ENCODE measurements around the gene COL18A1. TPM values are rescaled to one million over a fixed set of nuclear protein-coding genes. Genes with fewer than 3 reads are reported as not detected.

Gene COL18A1
- total and polyA plus RNA-seq, 9 of the 15 experiments (the other 6 are each of a cell fraction or from before 2014, with no cell fraction given), result 0.14 to 16.4 (median 2.0) TPM

DNA sequence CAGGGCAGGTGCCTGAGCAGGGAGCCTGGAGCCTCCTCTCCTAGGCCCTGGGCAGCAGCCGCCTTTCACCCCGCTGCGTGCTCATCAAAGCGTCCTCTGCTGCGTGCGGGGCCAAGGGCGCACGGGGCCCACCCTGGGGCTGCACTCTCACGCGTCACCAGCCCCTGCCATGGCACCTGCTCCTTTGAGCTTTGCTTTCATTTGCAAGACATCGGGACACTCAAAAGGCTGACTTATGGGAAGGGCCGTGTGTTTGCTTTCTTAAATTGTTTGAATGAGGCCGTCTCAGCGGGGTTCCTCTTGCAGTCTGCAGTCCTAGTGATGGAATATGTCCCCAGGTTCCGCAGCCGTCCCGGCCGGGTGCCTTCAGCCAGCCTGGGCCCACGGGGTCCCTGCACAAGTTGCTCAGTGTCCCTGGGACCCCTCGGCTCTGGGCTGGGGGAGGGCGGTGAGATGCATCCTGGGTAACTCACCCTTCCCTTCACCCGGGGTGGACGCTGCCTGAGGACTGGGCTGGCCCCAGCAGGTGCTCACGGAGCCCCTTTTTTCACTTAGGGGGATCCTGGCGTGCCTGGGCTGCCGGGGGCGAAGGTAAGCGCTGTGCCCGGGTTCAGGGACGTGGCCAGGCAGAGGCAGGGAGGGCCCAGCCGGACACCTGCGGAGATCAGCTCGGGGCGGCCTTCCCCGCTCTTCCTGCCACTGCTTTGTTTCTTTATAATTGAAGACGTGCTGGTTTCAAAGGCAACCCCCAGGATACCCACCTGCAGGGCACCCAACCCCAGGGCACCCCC is 84.2 kb downstream of the COL18A1 start:
- intact Hi-C loops (cut with micrococcal nuclease), result no loop called here

DNA sequence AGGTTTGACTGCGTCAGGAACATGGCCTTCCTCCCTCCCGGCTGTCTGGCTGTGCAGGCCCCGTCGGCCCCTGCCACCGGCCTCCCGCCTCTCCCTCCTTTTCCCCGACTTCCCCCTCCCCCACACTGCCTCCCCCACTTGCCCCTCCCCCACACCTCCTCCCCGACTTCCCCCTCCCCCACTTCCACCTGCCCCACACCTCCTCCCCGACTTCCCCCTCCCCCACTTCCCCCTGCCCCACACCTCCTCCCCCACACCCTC is 84.7 kb downstream of the COL18A1 start:
- FAIRE-seq, result no peak
- intact Hi-C loops (cut with micrococcal nuclease), result no loop called here

More for the DNA sequence above, 84.2 kb downstream of the COL18A1 start:
- Histone ChIP-seq H3K4me3 (no peak overlapping the region), H3K4me2 (ENCODE audit: insufficient read depth, low read length) (no peak overlapping the region), H3K27ac (ENCODE audit: extremely low read depth, low read depth, low read length) (no peak overlapping the region), H3K9ac (ENCODE audit: insufficient read depth in 1 of 2, low read depth in 2 of 2, low read length in 2 of 2) (no peak overlapping the region), H3K9me1 (ENCODE audit: control insufficient read depth, insufficient read depth, low read length) (no peaks in the 10 kb centered on the region), H2AFZ (ENCODE audit: low read depth, low read length) (no peak overlapping the region), H3K79me2 (ENCODE audit: control insufficient read depth, insufficient read depth, low read length) (no peaks in the 10 kb centered on the region), H3K27me3 (ENCODE audit: control insufficient read depth in 2 of 2, insufficient read depth in 2 of 2, low read length in 2 of 2) (no peaks in the 10 kb centered on the region), H3K36me3 (ENCODE audit: control insufficient read depth, insufficient read depth, low read length) (peaks cover 1% of the 10 kb centered on the region; the same call in 1 of the 3 replicates), H3K9me3 (replicated peaks; ENCODE audit: control insufficient read depth, insufficient read depth, low read depth, low read length) (no peaks in the 10 kb centered on the region; the same call in 1 of the 2 replicates), H4K20me1 (replicated peaks; ENCODE audit: control insufficient read depth, insufficient read depth, low read length) (no peaks in the 10 kb centered on the region; the same call in 1 of the 2 replicates), H3K4me1 (replicated peaks in 1 of 2; ENCODE audit: control insufficient read depth in 2 of 2, insufficient read depth in 2 of 2, low read length in 2 of 2) (peaks cover 0 to 68% of the 10 kb centered on the region in 2 experiments; a peak in 2 of 5 replicates)
- POLR2A ChIA-PET, result no interaction called here
- no peak for ATAC-seq
- CTCF ChIA-PET (ENCODE audit: low intra/inter-chr PET ratio), result no interaction called here
- 56% methylated on average over 33 of the region's 36 CpGs for WGBS (ENCODE audit: insufficient coverage, low coverage, missing lambda C conversion rate)
- BruUV-seq (replicated peaks), result no TSS peak
- TF ChIP-seq ZNF445 (CRISPR knock-in tag; IDR thresholded peaks at IDR 0.05; ENCODE audit: low read depth) (no peak), POLR2G (IDR thresholded peaks at IDR 0.05; ENCODE audit: low read depth, low read length) (peak; percentile 44; the same call in 1 of the 2 replicates)
- in situ Hi-C loops (cut with MboI), result no loop called here
- no peak for DNase-seq (ENCODE audit: extremely low read depth in 1 of 4, low spot score in 3 of 4)
- no peak for FAIRE-seq

More for the DNA sequence above, 84.7 kb downstream of the COL18A1 start:
- no peak overlapping the region for H2AFZ ChIP-seq (ENCODE audit: low read depth, low read length)
- H3K79me2 ChIP-seq (ENCODE audit: control insufficient read depth, insufficient read depth, low read length), result no peaks in the 10 kb centered on the region
- DNase-seq (ENCODE audit: extremely low read depth in 1 of 4, low spot score in 3 of 4), result peak in 1 of 4 experiments; percentile 42
- H3K27me3 ChIP-seq (ENCODE audit: control insufficient read depth in 2 of 2, insufficient read depth in 2 of 2, low read length in 2 of 2), result no peaks in the 10 kb centered on the region
- in situ Hi-C loops (cut with MboI), result no loop called here
- H3K4me3 ChIP-seq, result no peak overlapping the region
- ChIA-PET CTCF (ENCODE audit: low intra/inter-chr PET ratio) (no interaction called here), POLR2A (no interaction called here)
- no peaks in the 10 kb centered on the region for H3K36me3 ChIP-seq (ENCODE audit: control insufficient read depth, insufficient read depth, low read length)
- H3K9ac ChIP-seq (ENCODE audit: insufficient read depth in 1 of 2, low read depth in 2 of 2, low read length in 2 of 2), result no peak overlapping the region
- no peak for TF ChIP-seq HDAC6 (IDR thresholded peaks at IDR 0.05; ENCODE audit: low read depth, low read length)
- no peak for TF ChIP-seq NFRKB (IDR thresholded peaks at IDR 0.05; ENCODE audit: low read depth)
- TF ChIP-seq, protein P1, sequence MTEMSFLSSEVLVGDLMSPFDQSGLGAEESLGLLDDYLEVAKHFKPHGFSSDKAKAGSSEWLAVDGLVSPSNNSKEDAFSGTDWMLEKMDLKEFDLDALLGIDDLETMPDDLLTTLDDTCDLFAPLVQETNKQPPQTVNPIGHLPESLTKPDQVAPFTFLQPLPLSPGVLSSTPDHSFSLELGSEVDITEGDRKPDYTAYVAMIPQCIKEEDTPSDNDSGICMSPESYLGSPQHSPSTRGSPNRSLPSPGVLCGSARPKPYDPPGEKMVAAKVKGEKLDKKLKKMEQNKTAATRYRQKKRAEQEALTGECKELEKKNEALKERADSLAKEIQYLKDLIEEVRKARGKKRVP (CRISPR knock-in tag; IDR thresholded peaks at IDR 0.05), result no peak
- TF ChIP-seq ILF3 (IDR thresholded peaks at IDR 0.05; ENCODE audit: borderline replicate concordance), result no peak
- TF ChIP-seq MEIS2 (IDR thresholded peaks at IDR 0.05; ENCODE audit: partially characterized antibody), result no peak
- TF ChIP-seq RFX5 (IDR thresholded peaks at IDR 0.05; ENCODE audit: low read depth, low read length), result no peak
- no peak for TF ChIP-seq MTA3 (IDR thresholded peaks at IDR 0.05; ENCODE audit: borderline replicate concordance)
- TF ChIP-seq ZBTB17 (CRISPR knock-in tag; IDR thresholded peaks at IDR 0.05), result no peak
- no peaks in the 10 kb centered on the region for H3K9me1 ChIP-seq (ENCODE audit: control insufficient read depth, insufficient read depth, low read length)
- no TSS peak for BruUV-seq (replicated peaks)
- no peaks in the 10 kb centered on the region; the same call in 1 of the 2 replicates for H4K20me1 ChIP-seq (replicated peaks; ENCODE audit: control insufficient read depth, insufficient read depth, low read length)
- no peak overlapping the region for H3K27ac ChIP-seq (ENCODE audit: extremely low read depth, low read depth, low read length)
- WGBS (ENCODE audit: insufficient coverage, low coverage, missing lambda C conversion rate), result 83% methylated on average over 1 of the region's 9 CpGs
- peaks cover 0 to 68% of the 10 kb centered on the region in 2 experiments; a peak in 2 of 5 replicates for H3K4me1 ChIP-seq (replicated peaks in 1 of 2; ENCODE audit: control insufficient read depth in 2 of 2, insufficient read depth in 2 of 2, low read length in 2 of 2)
- no peaks in the 10 kb centered on the region for H3K9me3 ChIP-seq (replicated peaks; ENCODE audit: control insufficient read depth, insufficient read depth, low read depth, low read length)
- ATAC-seq, result no peak
- H3K4me2 ChIP-seq (ENCODE audit: insufficient read depth, low read length), result no peak overlapping the region
